HG03575 (cell line): Measurements from ENCODE around the gene QSER1.

Experiments used
- ATAC-seq: cut with Tn5 transposase; IDR thresholded peaks from one replicate; pipeline ENCODE4 v1.9.1; 2021; ENCODE audit not compliant: unreplicated experiment, insufficient number of reproducible peaks, low FRiP score; ENCODE audit errors: extremely low read depth

Gene QSER1

DNA sequence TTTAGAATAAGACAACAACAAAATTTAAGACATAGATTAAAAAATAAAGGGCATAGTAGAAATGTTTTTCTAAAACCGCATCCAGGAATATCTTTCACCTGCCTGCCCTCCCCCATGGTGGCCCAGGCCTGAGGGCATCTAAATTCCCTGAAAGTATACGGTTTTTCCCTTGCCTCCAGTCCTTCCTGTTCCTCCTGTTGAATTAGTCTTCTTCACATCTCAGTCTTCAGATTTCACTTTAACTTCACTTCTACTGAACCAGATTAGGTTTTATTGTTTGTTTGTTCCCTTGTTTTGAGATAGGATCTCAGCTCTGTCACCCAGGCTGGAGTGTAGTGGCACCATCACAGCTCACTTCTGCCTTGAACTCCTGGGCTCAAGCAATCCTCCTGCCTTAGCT lies 90.0 kb downstream of the QSER1 start:
- no peak for ATAC-seq

- ATAC-seq, result no peak
Observed at GRCh38 chr11:32983506-32983905, 90.9 kb downstream of the QSER1 start.

GRCh38 chr11:32985600-32985999 lies 93.0 kb downstream of the QSER1 start:
- no peak for ATAC-seq

- ATAC-seq, result no peak
Observed at GRCh38 chr11:32987851-32988250, 95.2 kb downstream of the QSER1 start.

DNA sequence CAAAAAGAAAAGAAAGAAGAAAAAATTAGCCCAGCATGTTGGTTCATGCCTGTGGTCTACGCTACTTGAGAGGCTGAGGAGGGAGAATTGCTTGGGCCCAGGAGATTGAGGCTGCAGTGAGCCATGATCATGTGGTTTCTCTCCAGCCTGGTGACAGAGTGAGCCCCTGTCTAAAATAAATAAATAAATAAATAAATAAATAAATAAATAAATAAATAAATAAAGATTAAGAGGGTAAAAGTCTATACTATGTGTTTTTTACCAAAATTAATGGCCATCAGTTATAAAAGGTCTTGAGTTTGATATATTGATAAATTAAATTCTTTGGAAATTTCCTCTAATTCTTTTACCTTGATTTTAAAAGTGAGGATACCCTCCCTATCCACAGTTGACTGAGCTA lies 97.9 kb downstream of the QSER1 start:
- no peak for ATAC-seq

- ATAC-seq, result no peak
Observed at GRCh38 chr11:32991427-32991826, 98.8 kb downstream of the QSER1 start.

GRCh38 chr11:32991898-32992297 lies 99.3 kb downstream of the QSER1 start:
- ATAC-seq, result no peak

GRCh38 chr11:33000181-33000580 lies 107.6 kb downstream of the QSER1 start:
- no peak for ATAC-seq

- ATAC-seq, result no peak
Observed at GRCh38 chr11:33001281-33001680, 108.7 kb downstream of the QSER1 start.

- no peak for ATAC-seq
Observed at GRCh38 chr11:33001751-33002542, 109.3 kb downstream of the QSER1 start.

- ATAC-seq, result no peak
Observed at GRCh38 chr11:33005175-33005574, 112.6 kb downstream of the QSER1 start.

DNA sequence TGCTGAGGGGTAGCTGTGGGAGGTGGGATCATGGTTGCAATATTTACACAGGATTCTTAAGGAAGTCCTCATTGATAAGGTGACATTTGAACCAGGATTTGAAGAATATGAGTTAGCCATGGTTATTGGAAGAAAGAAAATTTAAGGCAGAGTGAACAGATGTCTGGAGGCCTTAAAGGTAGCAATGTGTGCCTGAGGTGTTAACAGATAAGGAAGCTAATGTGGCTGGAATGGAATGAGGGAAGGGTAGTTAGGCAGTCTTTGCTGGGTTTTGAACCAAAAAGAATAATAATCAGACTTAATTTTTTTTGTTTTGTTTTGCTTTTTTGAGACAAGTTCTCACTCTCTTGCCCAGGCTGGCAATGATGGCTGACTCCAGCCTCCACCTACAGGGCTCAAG lies 113.4 kb downstream of the QSER1 start:
- no peak for ATAC-seq

DNA sequence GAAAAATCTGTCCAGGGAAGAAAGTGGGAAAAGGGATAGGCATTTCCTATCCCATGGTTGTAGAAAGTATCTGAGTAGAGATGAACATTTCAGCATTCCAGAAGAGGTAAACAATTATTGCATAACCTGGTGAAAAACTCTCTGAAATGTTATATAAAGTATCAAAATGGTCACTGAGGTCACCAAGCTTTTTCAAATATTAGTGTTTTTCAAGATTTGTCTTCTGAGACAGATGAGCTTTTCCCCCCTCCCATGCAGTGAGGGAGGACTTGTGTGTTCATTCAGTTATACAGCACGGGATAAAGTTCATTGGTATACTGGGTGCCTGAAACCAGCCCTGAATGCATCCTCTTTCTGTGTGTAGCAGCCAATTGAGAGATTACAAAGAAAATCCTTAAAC lies 121.1 kb downstream of the QSER1 start:
- ATAC-seq, result no peak

GRCh38 chr11:33015621-33016551 lies 123.3 kb downstream of the QSER1 start, which contains the start of gene DEPDC7:
Gene DEPDC7 (plus strand): TSS chr11:33015878. CDS start chr11:33015956, 78 bp downstream.
- no peak for ATAC-seq

- ATAC-seq, result no peak
Observed at GRCh38 chr11:33016654-33017053, 124.0 kb downstream of the QSER1 start.

DNA sequence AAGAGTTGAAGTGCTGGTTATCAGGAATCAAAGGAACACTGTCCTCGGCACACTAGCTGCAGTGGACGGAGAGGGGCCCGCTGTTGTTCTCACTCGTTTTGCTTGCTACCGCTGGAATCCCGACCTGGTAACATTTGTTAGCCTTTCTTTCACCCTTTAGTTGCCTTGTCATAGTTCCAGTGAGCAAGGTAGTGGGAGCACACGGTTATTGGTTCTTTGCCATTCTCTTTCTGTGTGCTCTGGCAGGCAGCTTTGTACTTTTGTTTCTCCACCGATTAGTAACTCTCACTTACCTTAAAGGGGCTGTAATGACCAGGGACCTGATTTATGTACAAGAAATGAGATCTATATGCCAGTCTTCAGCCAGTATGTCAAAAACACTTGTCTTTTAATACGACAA lies 124.9 kb downstream of the QSER1 start:
- ATAC-seq, result no peak

- no peak for ATAC-seq
Observed at GRCh38 chr11:33017965-33018364, 125.4 kb downstream of the QSER1 start.

DNA sequence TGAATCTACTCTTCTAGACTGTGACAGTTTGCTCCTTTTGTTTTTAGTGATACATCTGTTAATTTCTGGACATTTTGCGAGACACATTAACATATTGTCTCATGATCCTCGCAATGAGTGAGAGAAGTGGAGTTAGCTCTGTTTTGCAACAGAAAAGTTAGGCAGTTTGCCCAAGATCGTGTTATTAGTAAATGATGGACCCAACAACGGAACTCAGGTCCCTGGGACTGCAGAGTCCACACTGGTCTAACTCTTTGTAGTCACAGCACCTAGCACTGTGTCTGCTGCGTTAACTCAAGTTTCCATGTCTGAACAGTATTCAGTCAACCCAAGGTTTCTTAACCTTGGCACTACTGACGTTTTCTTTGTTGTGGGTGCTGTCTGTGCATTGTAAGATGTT lies 126.2 kb downstream of the QSER1 start:
- no peak for ATAC-seq

DNA sequence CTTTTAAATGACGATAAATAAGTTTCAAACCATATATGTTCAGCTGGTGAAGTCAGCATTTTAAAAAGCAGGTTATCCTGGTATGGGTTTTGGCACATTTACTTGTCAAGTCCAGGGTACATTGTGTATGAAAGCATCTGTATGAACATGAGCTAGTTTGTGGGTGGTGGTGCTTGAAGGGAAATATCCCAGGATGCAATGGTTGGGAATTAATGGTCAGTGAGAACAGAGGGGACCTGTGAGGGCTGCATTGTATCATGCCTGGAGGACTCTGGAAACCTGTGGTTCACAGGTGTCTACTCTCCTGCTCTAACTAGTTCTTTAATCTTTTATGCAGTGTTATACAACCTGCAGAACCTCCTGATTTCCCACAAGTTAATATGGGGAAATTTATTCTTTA lies 128.9 kb downstream of the QSER1 start:
- no peak for ATAC-seq

- ATAC-seq, result no peak
Observed at GRCh38 chr11:33021937-33022336, 129.3 kb downstream of the QSER1 start.
